Endodermal cell (in vitro differentiated cells): ENCODE data around the gene GPR18. TPM values are rescaled to one million over a fixed set of nuclear protein-coding genes. Genes with fewer than 3 reads are reported as not detected.

ENCODE experiments used
- DNase-seq: peaks from one replicate; pipeline ENCODE4 v3.0.0-alpha.2; 2017
- H3K27ac ChIP-seq: 2 replicates; pipeline ENCODE4 v1.5.1; 2013; ENCODE audit warnings: mild to moderate bottlenecking, low read depth, low read length, moderate library complexity
- H3K27me3 ChIP-seq: 2 replicates; pipeline ENCODE4 v1.6.1; 2013; ENCODE audit warnings: mild to moderate bottlenecking, low read length, moderate library complexity; ENCODE audit not compliant: insufficient read depth, control insufficient read depth, poor library complexity, severe bottlenecking
- H3K36me3 ChIP-seq: 2 replicates; pipeline ENCODE4 v1.7.0; 2013; ENCODE audit warnings: mild to moderate bottlenecking, low read length, moderate library complexity; ENCODE audit not compliant: control insufficient read depth, insufficient read depth
- H3K4me1 ChIP-seq: one replicate; pipeline ENCODE4 v1.7.0; 2013; ENCODE audit warnings: low read length; ENCODE audit not compliant: control insufficient read depth, insufficient read depth
- H3K4me3 ChIP-seq: 2 replicates; pipeline ENCODE4 v1.5.1; 2013; ENCODE audit warnings: mild to moderate bottlenecking, low read length, moderate library complexity
- H3K9ac ChIP-seq: 2 replicates; pipeline ENCODE4 v1.6.1; 2013; ENCODE audit warnings: mild to moderate bottlenecking, low read length, moderate library complexity; ENCODE audit not compliant: poor library complexity, severe bottlenecking; ENCODE audit errors: extremely low read depth
- H3K9me3 ChIP-seq: 2 replicates; pipeline ENCODE4 v1.6.1; 2013; ENCODE audit warnings: mild to moderate bottlenecking, low read length, moderate library complexity; ENCODE audit not compliant: control insufficient read depth
- H3K27ac Mint-ChIP-seq: 2 replicates; pipeline ENCODE4 v1.8.0; 2020; ENCODE audit warnings: mixed read lengths
- H3K27me3 Mint-ChIP-seq: 2 replicates; pipeline ENCODE4 v1.8.0; 2021; ENCODE audit warnings: mild to moderate bottlenecking, mixed read lengths; ENCODE audit not compliant: insufficient read depth
- H3K36me3 Mint-ChIP-seq: 2 replicates; pipeline ENCODE4 v1.8.0; 2020; ENCODE audit warnings: low read depth, mixed read lengths
- H3K4me1 Mint-ChIP-seq: 2 replicates; pipeline ENCODE4 v1.8.0; 2020; ENCODE audit warnings: mixed read lengths
- H3K4me3 Mint-ChIP-seq: 2 replicates; pipeline ENCODE4 v1.8.0; 2020; ENCODE audit warnings: mild to moderate bottlenecking, moderate library complexity, mixed read lengths
- H3K9me3 Mint-ChIP-seq: 2 replicates; pipeline ENCODE4 v1.8.0; 2020; ENCODE audit warnings: mild to moderate bottlenecking, mixed read lengths
- CTCF ChIP-seq: fragments of 200-600 bp; sonication (generic); conservative IDR thresholded peaks from 2 replicates; pipeline ENCODE4 v1.5.0; 2021; ENCODE audit warnings: antibody characterized with exemption, mild to moderate bottlenecking
- WGBS, 2 experiments: methylation state at CpG; one replicate each; pipeline versions ENCODE4 v1.1.5 to v1.1.7; 2013; ENCODE audit warnings: missing lambda C conversion rate in 2 of 2, mixed read lengths in 1 of 2; ENCODE audit not compliant: insufficient coverage in 1 of 2, insufficient read length in 1 of 2; 5-methylcytosine and 5-hydroxymethylcytosine counted together
- total RNA-seq, 2 donors: library from RNA; stranded (reverse); fragmentation: NEBNext Ultra II Directional in 1 of 2; extraction: Animal tissue kit (Norgen Biotek cat#: 25700) in 1 of 2; gene quantifications; 2 replicates in 1 of 2; 3 replicates in 1 of 2; pipeline ENCODE4 v1.2.1, GENCODE V29; 2021

GPR18 gene
- total RNA-seq, 2 donors from 2014 or later: not detected

- Histone ChIP-seq H3K4me3 (no peak overlapping the region), H3K9ac (no peak overlapping the region), H3K9me3 (no peaks in the 10 kb centered on the region), H3K27me3 (no peaks in the 10 kb centered on the region), H3K36me3 (peaks cover 21% of the 10 kb centered on the region), H3K27ac (no peak overlapping the region), H3K4me1 (no peaks in the 10 kb centered on the region)
- Mint-ChIP-seq H3K36me3 (peaks cover 28% of the 10 kb centered on the region), H3K4me3 (no peak overlapping the region), H3K9me3 (no peaks in the 10 kb centered on the region), H3K27me3 (no peaks in the 10 kb centered on the region), H3K4me1 (peaks cover 14% of the 10 kb centered on the region), H3K27ac (peak overlapping the region; percentile 23)
- 91 to 95% methylated on average over 14 to 15 of the region's 15 CpGs for WGBS, 2 experiments
- TF ChIP-seq CTCF: no peak
- DNase-seq: no peak
These were observed 42.9 kb downstream of the GPR18 start for GRCh38 chr13:99215184-99215830.

GRCh38 chr13:99214731-99215130, 43.4 kb downstream of the GPR18 start:
- no peak for TF ChIP-seq CTCF
- Mint-ChIP-seq H3K27me3 (no peaks in the 10 kb centered on the region), H3K4me1 (peaks cover 14% of the 10 kb centered on the region), H3K4me3 (no peak overlapping the region), H3K27ac (no peak overlapping the region), H3K9me3 (no peaks in the 10 kb centered on the region), H3K36me3 (peaks cover 28% of the 10 kb centered on the region)
- no peaks in the 10 kb centered on the region for H3K27me3 ChIP-seq
- H3K27ac ChIP-seq: no peak overlapping the region
- no peak overlapping the region for H3K4me3 ChIP-seq
- no peak for DNase-seq
- H3K36me3 ChIP-seq: peaks cover 21% of the 10 kb centered on the region
- H3K9me3 ChIP-seq: no peaks in the 10 kb centered on the region
- WGBS, 2 experiments: 96% methylated on average over 1 of the region's 1 CpG; no CpG with 5 or more reads in 1 of the 2 experiments
- no peak overlapping the region for H3K9ac ChIP-seq
- no peaks in the 10 kb centered on the region for H3K4me1 ChIP-seq

GRCh38 chr13:99214232-99214631, 43.9 kb downstream of the GPR18 start:
- Histone ChIP-seq H3K9me3 (no peaks in the 10 kb centered on the region), H3K4me1 (no peaks in the 10 kb centered on the region), H3K4me3 (no peak overlapping the region), H3K27me3 (no peaks in the 10 kb centered on the region), H3K27ac (no peak overlapping the region), H3K36me3 (peaks cover 21% of the 10 kb centered on the region), H3K9ac (no peak overlapping the region)
- no peak overlapping the region for H3K4me3 Mint-ChIP-seq
- no peaks in the 10 kb centered on the region for H3K27me3 Mint-ChIP-seq
- peaks cover 30% of the 10 kb centered on the region for H3K36me3 Mint-ChIP-seq
- DNase-seq: no peak
- peaks cover 16% of the 10 kb centered on the region for H3K4me1 Mint-ChIP-seq
- peak overlapping the region; percentile 59 for H3K27ac Mint-ChIP-seq
- no peaks in the 10 kb centered on the region for H3K9me3 Mint-ChIP-seq
- no peak for TF ChIP-seq CTCF
- 68 to 74% methylated on average over 5 to 7 of the region's 7 CpGs for WGBS, 2 experiments
